Medulla oblongata (tissue), 1 donor: ENCODE measurements around the gene DHRS9.
A peak's percentile ranks its signal among the peaks of the same experiment; 100 is the strongest.
"Not testable (repeated sequence)": the region's sequence is repeated elsewhere in the genome, so short reads cannot be mapped to it uniquely, and the experiment has no call there.

Experiments
- DNase-seq: peaks from one replicate; pipeline ENCODE4 v3.0.0-alpha.2; 2015; ENCODE audit errors: extremely low spot score

Gene DHRS9

DNA sequence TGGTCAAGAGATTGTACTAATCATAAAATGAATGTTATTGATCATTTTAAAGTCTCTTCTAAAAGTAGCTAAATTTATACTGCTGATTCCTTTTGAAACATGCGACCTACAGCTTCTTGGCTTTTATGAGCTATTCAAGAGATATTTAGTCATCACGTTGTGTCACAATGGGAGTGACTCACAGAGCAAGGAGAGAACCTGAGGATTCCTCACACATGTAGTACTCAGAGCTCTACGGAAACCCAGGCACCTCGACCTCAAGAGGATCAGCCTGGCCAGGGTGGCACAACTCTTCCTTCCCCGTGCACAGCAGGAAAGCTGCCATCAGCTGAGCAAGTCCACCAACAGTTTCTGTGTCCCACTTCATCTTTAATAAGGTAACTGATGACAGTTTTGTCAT is at the start of gene DHRS9:
Gene DHRS9 (plus strand): TSS at position 223 of the 400 bp plus-strand sequence. CDS start 12,019 bp downstream, outside the sequence.
- DNase-seq: no peak

GRCh38 chr2:169023161-169023560 is 46.2 kb upstream of the DHRS9 start:
- DNase-seq: no peak

- DNase-seq: no peak
Measured at GRCh38 chr2:169026056-169026455, 43.3 kb upstream of the DHRS9 start.

GRCh38 chr2:169027234-169027633 is 42.1 kb upstream of the DHRS9 start:
- DNase-seq: no peak

- no peak for DNase-seq
Measured at GRCh38 chr2:169029341-169029740, 40.0 kb upstream of the DHRS9 start.

- no peak for DNase-seq
Measured at GRCh38 chr2:169031202-169031601, 38.2 kb upstream of the DHRS9 start, which contains the start of gene ABCB11. ABCB11 (minus strand) TSS chr2:169031324; CDS start chr2:169018125, 13,199 bp downstream.

- DNase-seq: no peak
Measured at GRCh38 chr2:169034256-169034655, 35.1 kb upstream of the DHRS9 start.

- DNase-seq: no peak
Measured at GRCh38 chr2:169034984-169035544, 34.3 kb upstream of the DHRS9 start.

- no peak for DNase-seq
Measured at GRCh38 chr2:169035887-169036286, 33.5 kb upstream of the DHRS9 start.

- DNase-seq: no peak
Measured at GRCh38 chr2:169036736-169037440, 32.5 kb upstream of the DHRS9 start.

DNA sequence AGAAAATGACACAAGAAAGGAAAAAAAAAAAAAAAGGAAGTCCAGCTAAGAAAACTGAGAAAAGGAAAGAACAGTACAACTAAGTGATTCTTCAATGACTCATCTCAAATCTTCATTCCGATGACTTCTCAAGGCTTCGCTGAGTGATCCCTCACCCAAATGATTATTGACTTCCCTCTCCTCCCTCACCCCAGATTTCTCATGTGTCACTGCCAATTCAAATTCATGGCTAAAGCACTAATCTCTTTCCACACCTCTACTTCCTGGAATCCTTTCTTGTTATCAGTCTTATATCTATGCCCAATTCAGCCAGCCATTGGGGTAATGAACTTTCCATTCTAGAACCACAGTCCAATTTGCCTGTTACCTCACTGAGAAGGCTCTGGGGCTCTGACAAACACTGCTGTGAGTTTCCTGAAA is 31.0 kb upstream of the DHRS9 start:
- DNase-seq: peak; percentile 13

DNA sequence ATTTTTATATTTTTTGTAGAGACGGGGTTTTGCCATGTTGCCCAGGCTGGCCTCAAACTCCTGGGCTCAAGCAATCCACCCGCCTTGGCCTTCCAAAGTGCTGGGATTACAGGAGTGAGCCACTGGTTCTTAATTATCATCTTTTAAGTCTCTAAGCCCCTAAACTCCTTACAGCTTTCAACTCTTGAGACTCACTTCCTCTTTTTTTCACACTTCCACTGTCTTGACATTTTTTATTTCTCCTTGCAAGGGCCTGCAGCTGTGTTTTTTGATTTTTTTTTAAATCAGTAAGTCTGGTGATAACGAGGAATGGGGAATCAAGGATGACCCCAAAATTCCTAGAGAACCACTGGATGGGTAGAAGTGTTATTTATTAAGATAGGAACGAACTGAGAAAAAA is 29.7 kb upstream of the DHRS9 start:
- DNase-seq: no peak

- no peak for DNase-seq
Measured at GRCh38 chr2:169041594-169041993, 27.8 kb upstream of the DHRS9 start.

GRCh38 chr2:169042856-169043255 is 26.5 kb upstream of the DHRS9 start:
- no peak for DNase-seq

DNA sequence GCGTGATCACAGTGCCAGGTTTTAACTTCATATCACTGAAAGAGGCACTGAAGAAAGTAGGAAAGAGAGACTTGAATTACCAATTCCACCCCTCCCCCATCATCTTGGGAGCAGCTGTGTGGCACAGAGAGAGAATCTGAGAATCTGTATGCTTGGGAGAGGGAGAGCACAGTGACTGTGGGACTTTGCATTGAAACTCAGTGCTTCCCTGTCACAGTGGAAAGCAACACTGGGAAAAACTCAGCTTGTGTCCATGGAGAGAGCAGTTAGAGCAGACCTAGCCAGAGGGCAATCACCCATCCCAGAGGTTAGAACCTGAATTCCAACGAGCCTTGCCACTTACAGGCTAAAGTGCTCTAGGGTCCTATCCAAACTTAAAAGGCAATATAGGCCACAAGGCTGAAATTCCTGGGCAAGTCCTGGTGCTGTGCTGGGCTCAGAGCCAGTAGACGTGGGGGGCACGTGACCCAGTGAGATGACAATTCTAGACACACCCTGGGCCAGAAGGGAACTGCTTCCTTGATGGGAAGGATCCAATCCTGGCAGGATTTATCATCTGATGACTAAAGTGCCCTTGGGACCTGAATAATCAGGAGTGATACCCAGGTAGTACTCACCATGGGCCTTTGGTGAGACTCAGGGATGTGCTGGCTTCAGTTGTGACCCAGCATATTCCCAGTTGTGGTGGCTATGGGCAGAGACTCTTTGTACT is 22.8 kb upstream of the DHRS9 start:
- DNase-seq: no peak

- no peak for DNase-seq
Measured at GRCh38 chr2:169047256-169048250, 21.8 kb upstream of the DHRS9 start.

DNA sequence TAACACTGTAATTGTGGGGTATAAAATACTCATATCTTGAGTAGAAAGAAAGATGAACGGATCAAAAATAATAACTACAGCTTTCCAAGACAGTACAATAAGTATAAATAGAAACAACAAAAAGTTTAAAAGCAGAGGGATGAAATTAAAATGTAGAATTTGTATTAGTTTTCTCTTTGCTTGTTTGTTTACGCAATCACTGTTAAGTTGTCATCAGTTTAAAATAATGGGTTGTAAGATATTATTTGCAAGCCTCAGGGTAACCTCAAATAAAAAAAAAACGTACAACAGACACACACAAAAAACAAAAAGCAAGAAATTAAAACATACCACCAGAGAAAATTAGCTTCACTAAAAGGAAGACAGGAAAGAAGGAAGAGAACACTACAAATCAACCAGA is 20.2 kb upstream of the DHRS9 start:
- DNase-seq: no peak

GRCh38 chr2:169050476-169051240 is 18.7 kb upstream of the DHRS9 start:
- no peak for DNase-seq

GRCh38 chr2:169054575-169054974 is 14.8 kb upstream of the DHRS9 start:
- not testable (repeated sequence) for DNase-seq

- not testable (repeated sequence) for DNase-seq
Measured at GRCh38 chr2:169064199-169064598, 5.2 kb upstream of the DHRS9 start.

DNA sequence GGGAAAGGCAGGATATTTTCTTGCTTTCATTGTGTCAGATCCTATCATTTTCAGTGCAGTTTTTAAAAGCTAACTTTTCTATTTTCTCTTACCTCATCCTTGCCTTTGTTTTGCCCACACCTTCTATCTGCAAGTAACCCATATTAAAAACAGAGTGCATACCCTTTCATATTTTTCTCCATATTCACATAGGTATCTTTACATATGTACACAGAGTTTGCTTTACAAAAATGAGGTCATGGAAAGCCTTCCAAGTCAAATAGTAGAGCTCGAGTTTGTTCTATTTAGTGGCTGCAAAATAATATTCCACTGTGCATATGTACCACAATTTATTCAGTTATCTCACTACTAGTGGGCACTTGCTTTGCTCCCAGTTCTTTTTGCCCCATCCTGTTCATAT is 3.9 kb upstream of the DHRS9 start:
- DNase-seq: no peak
